K562 (cell line): ENCODE measurements around the gene KIZ. TPM values are rescaled to one million over a fixed set of nuclear protein-coding genes. Genes with fewer than 3 reads are reported as not detected.

Source experiments
- ATAC-seq: fragments of 200-7000 bp; cut with Tn5 transposase; 3 replicates; pipeline ENCODE4 v1.9.1; 2020; ENCODE audit warnings: moderate library complexity
- BruUV-seq: library from RNA; stranded (reverse); fragments of 400-500 nt; replicated peaks from 2 replicates; lab custom pipeline; 2021; lab: Mats Ljungman, UMichigan
- CTCF ChIA-PET: fragments of 300-600 bp; formaldehyde crosslinking; extraction: SDS; loops from one replicate; lab custom pipeline; 2021; ENCODE audit warnings: low intra/inter-chr PET ratio; lab: Yijun Ruan, JAX
- POLR2A ChIA-PET: fragments of 300-600, 350-650 bp; sonication (Branson Sonifier 250); formaldehyde crosslinking; extraction: SDS; loops from one replicate; lab custom pipeline; 2021; ENCODE audit warnings: antibody characterized with exemption, inconsistent platforms; lab: Yijun Ruan, JAX
- DNase-seq, 4 experiments: peaks; one replicate each; pipeline versions ENCODE4 v3.0.0 to v3.0.0-alpha.2; 2011 to 2018; ENCODE audit warnings: low spot score in 3 of 4, mixed read lengths in 3 of 4; ENCODE audit errors: extremely low read depth in 1 of 4
- FAIRE-seq: peaks from 2 replicates; lab custom pipeline; 2011; peaks lifted over from hg19 to GRCh38; lab: Jason Lieb, UNC
- H2AFZ ChIP-seq: 2 replicates; pipeline ENCODE4 v1.6.0; 2011; ENCODE audit warnings: low read depth, low read length, control low read depth, inconsistent platforms
- H3K27ac ChIP-seq: fragments of 200-600 bp; 3 replicates; pipeline ENCODE4 v1.8.0; 2011; ENCODE audit warnings: low read depth, mild to moderate bottlenecking, control low read depth, inconsistent platforms, low read length, moderate library complexity, mixed read lengths; ENCODE audit errors: extremely low read depth
- H3K27me3 ChIP-seq, 2 experiments: fragments of 300-600 bp in 1 of 2; 2 replicates in 1 of 2; 3 replicates in 1 of 2; pipeline versions ENCODE4 v1.6.0 to v1.8.0; 2011; ENCODE audit warnings: inconsistent platforms in 2 of 2, low read length in 2 of 2, mild to moderate bottlenecking in 1 of 2, mixed read lengths in 1 of 2, moderate library complexity in 1 of 2; ENCODE audit not compliant: control insufficient read depth in 2 of 2, insufficient read depth in 2 of 2
- H3K36me3 ChIP-seq: fragments of 300-600 bp; 3 replicates; pipeline ENCODE4 v1.8.0; 2011; ENCODE audit warnings: mild to moderate bottlenecking, low read length, inconsistent platforms; ENCODE audit not compliant: control insufficient read depth, insufficient read depth
- H3K4me1 ChIP-seq, 2 experiments: fragments of 200-600 bp in 1 of 2; replicated peaks in 1 of 2; 2 replicates in 1 of 2; 3 replicates in 1 of 2; pipeline versions ENCODE4 v1.5.1 to v1.8.0; 2011; ENCODE audit warnings: inconsistent platforms in 2 of 2, low read length in 2 of 2, mild to moderate bottlenecking in 1 of 2, mixed read lengths in 1 of 2, moderate library complexity in 1 of 2; ENCODE audit not compliant: control insufficient read depth in 2 of 2, insufficient read depth in 2 of 2
- H3K4me2 ChIP-seq: 2 replicates; pipeline ENCODE4 v1.6.1; 2011; ENCODE audit warnings: low read length, control low read depth, inconsistent platforms, mixed read lengths; ENCODE audit not compliant: insufficient read depth
- H3K4me3 ChIP-seq: fragments of 200-600 bp; sonication (generic), shearing (Covaris generic); 2 replicates; pipeline ENCODE4 v1.5.1; 2016; ENCODE audit warnings: control low read depth, inconsistent platforms
- H3K79me2 ChIP-seq: fragments of 200-600 bp; 3 replicates; pipeline ENCODE4 v1.8.0; 2011; ENCODE audit warnings: low read length, inconsistent platforms; ENCODE audit not compliant: control insufficient read depth, insufficient read depth
- H3K9ac ChIP-seq, 2 experiments: 2 replicates each; pipeline versions ENCODE4 v1.6.0 to v1.6.1; 2011; ENCODE audit warnings: low read depth in 2 of 2, low read length in 2 of 2, control low read depth in 1 of 2, inconsistent platforms in 1 of 2, mild to moderate bottlenecking in 1 of 2, mixed read lengths in 1 of 2; ENCODE audit not compliant: insufficient read depth in 1 of 2
- H3K9me1 ChIP-seq: one replicate; pipeline ENCODE4 v1.6.0; 2011; ENCODE audit warnings: inconsistent platforms, mild to moderate bottlenecking, low read length, moderate library complexity; ENCODE audit not compliant: control insufficient read depth, insufficient read depth
- H3K9me3 ChIP-seq: replicated peaks from 2 replicates; pipeline ENCODE4 v1.5.1; 2011; ENCODE audit warnings: low read depth, low read length, inconsistent platforms; ENCODE audit not compliant: control insufficient read depth, insufficient read depth
- H4K20me1 ChIP-seq: replicated peaks from 2 replicates; pipeline ENCODE4 v1.6.1; 2011; ENCODE audit warnings: low read length, inconsistent platforms, mixed read lengths; ENCODE audit not compliant: control insufficient read depth, insufficient read depth
- CEBPB ChIP-seq: fragments of 450-650 bp; IDR thresholded peaks from 2 replicates; pipeline ENCODE4 v1.6.1; 2016; ENCODE audit warnings: missing genetic modification characterization, missing compliant biosample characterization
- PRPF4 ChIP-seq: fragments of 200-400 bp; formaldehyde crosslinking; IDR thresholded peaks from one replicate; pipeline ENCODE4 v1.6.1; 2017; ENCODE audit warnings: low read length, low read depth, mild to moderate bottlenecking; ENCODE audit not compliant: insufficient read depth, poor library complexity, severe bottlenecking
- SIN3A ChIP-seq, 2 experiments: fragments of 150-350 bp in 1 of 2; IDR thresholded peaks; 2 replicates each; pipeline ENCODE4 v1.6.1; 2011 to 2016; ENCODE audit warnings: borderline replicate concordance in 2 of 2, low read depth in 2 of 2, low read length in 2 of 2, mild to moderate bottlenecking in 2 of 2, moderate library complexity in 2 of 2; ENCODE audit not compliant: control insufficient read depth in 1 of 2
- ZNF282 ChIP-seq: sonication (generic); formaldehyde crosslinking; IDR thresholded peaks from 2 replicates; pipeline ENCODE4 v1.8.1; 2023; ENCODE audit warnings: missing genetic modification reagents
- ZNF311 ChIP-seq: fragments of 250-450 bp; sonication (Bioruptor Pico); IDR thresholded peaks from 2 replicates; pipeline ENCODE4 v1.4.0; 2020; ENCODE audit warnings: mild to moderate bottlenecking, moderate library complexity
- WGBS: fragments of 100-300 bp; shearing (Covaris generic); methylation state at CpG from one replicate; pipeline ENCODE4 v1.1.6; 2016; ENCODE audit warnings: low coverage, mixed read lengths; ENCODE audit not compliant: insufficient coverage; ENCODE audit errors: missing lambda C conversion rate; 5-methylcytosine and 5-hydroxymethylcytosine counted together
- in situ Hi-C: fragments of 300-500 bp; cut with MboI; formaldehyde crosslinking; loops from 4 replicates; pipeline ENCODE4 v1.15.0; 2018; ENCODE audit warnings: inconsistent platforms, mixed read lengths
- intact Hi-C: fragments of 100-400 bp; cut with micrococcal nuclease; formaldehyde crosslinking; loops from 2 replicates; pipeline ENCODE4 v1.14.2; 2022
- polyA plus RNA-seq, 8 experiments: library from polyadenylated mRNA; depleted of rRNA in 4 of 8; stranded (reverse) in 5 of 8; unstranded in 3 of 8; fragments of >200 nt; fragmentation: Nextera tagmentation in 2 of 8; fragmentation: Illumina TruSeq in 1 of 8; extraction: Ambion mirVana in 2 of 8; extraction: Trizol in 1 of 8; gene quantifications; 2 replicates each; pipeline versions ENCODE4 v1.2.1 to v1.2.3, GENCODE V29; 2011 to 2014; ENCODE audit warnings: inconsistent platforms in 1 of 8, missing spikeins in 1 of 8
- total RNA-seq, 7 experiments: library from RNA; depleted of rRNA in 6 of 7; stranded (reverse); fragments of >200 nt in 6 of 7; fragmentation: Illumina TruSeq in 2 of 7; extraction: Trizol in 2 of 7; gene quantifications; 2 replicates each; pipeline versions ENCODE4 v1.2.1 to v1.2.3, GENCODE V29; 2011 to 2021; ENCODE audit warnings: low replicate concordance in 1 of 7
- TF ChIP-seq, protein P1 (sequence below), 2 experiments: fragments of 450-650 bp; IDR thresholded peaks; 2 replicates each; pipeline ENCODE4 v1.6.1; 2016

Gene KIZ
- total and polyA plus RNA-seq, 9 of the 15 experiments (the other 6 are each of a cell fraction or from before 2014, with no cell fraction given), result 4.9 to 21.1 (median 13.5) TPM

DNA sequence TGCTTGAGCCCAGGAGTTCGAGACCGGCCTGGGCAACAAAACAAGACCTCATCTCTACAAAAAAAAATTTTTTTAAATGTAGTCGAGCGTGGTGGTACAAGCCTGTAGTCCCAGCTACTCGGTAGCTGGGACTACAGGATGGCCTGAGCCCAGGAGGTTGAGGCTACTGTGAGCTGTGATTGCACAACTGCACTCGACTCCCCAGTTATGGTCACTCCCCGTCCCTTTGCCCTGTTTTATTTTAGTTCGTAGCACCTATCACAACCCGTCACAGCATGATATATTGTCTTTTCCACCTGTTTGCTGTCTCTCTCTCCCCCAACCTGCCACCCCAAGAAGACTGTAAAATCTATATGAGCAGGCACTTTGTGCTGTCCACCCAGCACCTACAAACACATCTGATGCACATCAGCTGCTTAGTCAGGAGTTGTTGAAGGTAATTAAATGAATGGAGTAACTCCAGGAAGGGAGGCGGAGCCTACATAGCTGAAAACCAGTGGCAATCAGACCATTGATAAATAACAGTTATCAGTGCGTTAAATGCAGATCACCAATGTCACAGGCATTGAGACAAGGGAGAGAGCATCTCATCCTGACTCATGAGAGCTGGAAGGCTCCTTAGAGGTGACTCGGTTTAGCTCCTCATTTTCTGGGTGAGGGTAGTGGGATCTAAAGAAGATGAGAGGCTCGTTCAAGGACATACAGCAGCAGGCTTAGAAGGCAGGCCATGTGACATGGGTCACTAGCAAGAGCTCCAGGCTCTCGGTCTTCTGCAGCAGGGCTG, 162.9 kb downstream of the KIZ start:
- Histone ChIP-seq H2AFZ (no peak overlapping the region), H3K4me3 (no peak overlapping the region), H3K4me2 (no peak overlapping the region), H3K27ac (no peak overlapping the region), H3K9me1 (no peaks in the 10 kb centered on the region), H3K9ac (no peak overlapping the region), H3K36me3 (no peaks in the 10 kb centered on the region), H3K79me2 (no peaks in the 10 kb centered on the region), H3K27me3 (peaks cover 0 to 5% of the 10 kb centered on the region in 2 experiments; a peak in 3 of 5 replicates), H3K4me1 (no peaks in the 10 kb centered on the region), H4K20me1 (no peaks in the 10 kb centered on the region), H3K9me3 (no peaks in the 10 kb centered on the region)
- WGBS, result 0% methylated on average over 11 of the region's 14 CpGs
- intact Hi-C loops (no loop called here), in situ Hi-C loops (no loop called here)
- ATAC-seq (no peak), DNase-seq (no peak), FAIRE-seq (no peak)
- TF ChIP-seq CEBPB (tag), result peak; percentile 56
- TF ChIP-seq, protein P1, sequence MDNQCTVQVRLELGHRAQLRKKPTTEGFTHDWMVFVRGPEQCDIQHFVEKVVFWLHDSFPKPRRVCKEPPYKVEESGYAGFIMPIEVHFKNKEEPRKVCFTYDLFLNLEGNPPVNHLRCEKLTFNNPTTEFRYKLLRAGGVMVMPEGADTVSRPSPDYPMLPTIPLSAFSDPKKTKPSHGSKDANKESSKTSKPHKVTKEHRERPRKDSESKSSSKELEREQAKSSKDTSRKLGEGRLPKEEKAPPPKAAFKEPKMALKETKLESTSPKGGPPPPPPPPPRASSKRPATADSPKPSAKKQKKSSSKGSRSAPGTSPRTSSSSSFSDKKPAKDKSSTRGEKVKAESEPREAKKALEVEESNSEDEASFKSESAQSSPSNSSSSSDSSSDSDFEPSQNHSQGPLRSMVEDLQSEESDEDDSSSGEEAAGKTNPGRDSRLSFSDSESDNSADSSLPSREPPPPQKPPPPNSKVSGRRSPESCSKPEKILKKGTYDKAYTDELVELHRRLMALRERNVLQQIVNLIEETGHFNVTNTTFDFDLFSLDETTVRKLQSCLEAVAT (IDR thresholded peaks at IDR 0.05), result no peak
- ChIA-PET CTCF (no interaction called here), POLR2A (interaction anchor here (0.6 to 0.9 kb wide), 2 partner anchors 14 to 28 kb away, joined by 3 read pairs; partner anchors contain the start of gene XRN2)
- no TSS peak for BruUV-seq

DNA sequence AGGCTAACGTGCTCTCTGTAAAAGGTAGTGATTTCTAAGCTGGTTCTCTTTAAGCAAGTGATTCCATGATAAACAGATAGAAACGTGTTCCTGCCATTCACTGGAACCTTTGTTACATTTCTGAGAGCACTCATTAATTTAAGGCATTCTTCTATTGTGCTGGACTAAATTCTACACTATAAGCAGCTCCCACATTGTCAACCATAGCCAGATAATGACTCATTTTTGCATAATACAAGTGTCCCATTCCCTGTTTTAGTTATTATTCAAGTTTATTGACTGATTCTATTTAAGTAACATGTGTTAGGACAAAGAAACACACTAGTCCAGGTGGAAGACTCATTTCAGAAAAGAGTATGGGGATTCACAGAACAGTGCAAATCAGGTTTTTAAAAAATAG, 163.8 kb downstream of the KIZ start:
- DNase-seq (no peak), FAIRE-seq (no peak), ATAC-seq (no peak)
- Histone ChIP-seq H3K4me2 (no peak overlapping the region), H3K9me3 (no peaks in the 10 kb centered on the region), H3K36me3 (no peaks in the 10 kb centered on the region), H3K4me1 (no peaks in the 10 kb centered on the region), H3K9ac (no peak overlapping the region), H3K27ac (no peak overlapping the region), H2AFZ (no peak overlapping the region), H3K27me3 (peaks cover 0 to 5% of the 10 kb centered on the region in 2 experiments; a peak in 3 of 5 replicates), H3K79me2 (no peaks in the 10 kb centered on the region), H4K20me1 (no peaks in the 10 kb centered on the region), H3K9me1 (no peaks in the 10 kb centered on the region), H3K4me3 (no peak overlapping the region)
- ChIA-PET POLR2A (no interaction called here), CTCF (no interaction called here)
- intact Hi-C loops, result no loop called here
- 0% methylated on average over 2 of the region's 2 CpGs for WGBS
- in situ Hi-C loops, result no loop called here
- TF ChIP-seq ZNF311 (CRISPR knock-in tag) (no peak), PRPF4 (no peak), SIN3A (IDR thresholded peaks at IDR 0.05; ENCODE audit: borderline replicate concordance in 2 of 2, control insufficient read depth in 1 of 2, low read depth in 2 of 2, low read length in 2 of 2) (no peak), ZNF282 (CRISPR knock-in tag) (no peak)
- no TSS peak for BruUV-seq
